C4-2B (cell line): ENCODE data around the gene ELAC2.

ENCODE experiments used
- H3K27ac ChIP-seq: fragments of 450-650 bp; 2 replicates; pipeline ENCODE4 v1.5.1; 2017
- ZFX ChIP-seq: fragments of 450-650 bp; IDR thresholded peaks from 2 replicates; pipeline ENCODE4 v1.6.1; 2017
- TF ChIP-seq, protein P1 (sequence below): fragments of 450-650 bp; conservative IDR thresholded peaks from 2 replicates; pipeline ENCODE4 v1.5.1; 2017; ENCODE audit warnings: mild to moderate bottlenecking

ELAC2 gene

DNA sequence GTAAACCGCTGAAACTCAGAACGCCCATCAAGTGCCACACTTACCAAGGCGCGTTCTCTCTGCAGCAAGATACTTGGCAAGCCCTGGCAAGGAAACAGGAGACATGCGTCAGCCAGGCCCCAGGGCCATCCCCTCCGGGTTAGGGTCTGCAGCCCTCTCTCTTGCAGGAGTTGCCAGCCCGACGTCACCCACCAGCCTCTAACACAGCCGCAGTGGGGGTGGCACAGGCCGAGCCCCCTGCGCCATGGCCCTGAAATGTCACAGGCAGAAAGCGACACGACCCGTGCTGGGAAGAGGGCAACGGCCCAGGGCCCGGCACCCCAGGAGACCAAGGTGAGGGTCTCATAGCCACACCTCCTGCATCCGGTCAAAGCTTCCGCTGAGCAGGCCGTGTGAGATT is 21.9 kb downstream of the ELAC2 start:
- no peak overlapping the region for H3K27ac ChIP-seq
- TF ChIP-seq, protein P1, sequence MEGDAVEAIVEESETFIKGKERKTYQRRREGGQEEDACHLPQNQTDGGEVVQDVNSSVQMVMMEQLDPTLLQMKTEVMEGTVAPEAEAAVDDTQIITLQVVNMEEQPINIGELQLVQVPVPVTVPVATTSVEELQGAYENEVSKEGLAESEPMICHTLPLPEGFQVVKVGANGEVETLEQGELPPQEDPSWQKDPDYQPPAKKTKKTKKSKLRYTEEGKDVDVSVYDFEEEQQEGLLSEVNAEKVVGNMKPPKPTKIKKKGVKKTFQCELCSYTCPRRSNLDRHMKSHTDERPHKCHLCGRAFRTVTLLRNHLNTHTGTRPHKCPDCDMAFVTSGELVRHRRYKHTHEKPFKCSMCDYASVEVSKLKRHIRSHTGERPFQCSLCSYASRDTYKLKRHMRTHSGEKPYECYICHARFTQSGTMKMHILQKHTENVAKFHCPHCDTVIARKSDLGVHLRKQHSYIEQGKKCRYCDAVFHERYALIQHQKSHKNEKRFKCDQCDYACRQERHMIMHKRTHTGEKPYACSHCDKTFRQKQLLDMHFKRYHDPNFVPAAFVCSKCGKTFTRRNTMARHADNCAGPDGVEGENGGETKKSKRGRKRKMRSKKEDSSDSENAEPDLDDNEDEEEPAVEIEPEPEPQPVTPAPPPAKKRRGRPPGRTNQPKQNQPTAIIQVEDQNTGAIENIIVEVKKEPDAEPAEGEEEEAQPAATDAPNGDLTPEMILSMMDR, result no peak
- no peak for TF ChIP-seq ZFX

DNA sequence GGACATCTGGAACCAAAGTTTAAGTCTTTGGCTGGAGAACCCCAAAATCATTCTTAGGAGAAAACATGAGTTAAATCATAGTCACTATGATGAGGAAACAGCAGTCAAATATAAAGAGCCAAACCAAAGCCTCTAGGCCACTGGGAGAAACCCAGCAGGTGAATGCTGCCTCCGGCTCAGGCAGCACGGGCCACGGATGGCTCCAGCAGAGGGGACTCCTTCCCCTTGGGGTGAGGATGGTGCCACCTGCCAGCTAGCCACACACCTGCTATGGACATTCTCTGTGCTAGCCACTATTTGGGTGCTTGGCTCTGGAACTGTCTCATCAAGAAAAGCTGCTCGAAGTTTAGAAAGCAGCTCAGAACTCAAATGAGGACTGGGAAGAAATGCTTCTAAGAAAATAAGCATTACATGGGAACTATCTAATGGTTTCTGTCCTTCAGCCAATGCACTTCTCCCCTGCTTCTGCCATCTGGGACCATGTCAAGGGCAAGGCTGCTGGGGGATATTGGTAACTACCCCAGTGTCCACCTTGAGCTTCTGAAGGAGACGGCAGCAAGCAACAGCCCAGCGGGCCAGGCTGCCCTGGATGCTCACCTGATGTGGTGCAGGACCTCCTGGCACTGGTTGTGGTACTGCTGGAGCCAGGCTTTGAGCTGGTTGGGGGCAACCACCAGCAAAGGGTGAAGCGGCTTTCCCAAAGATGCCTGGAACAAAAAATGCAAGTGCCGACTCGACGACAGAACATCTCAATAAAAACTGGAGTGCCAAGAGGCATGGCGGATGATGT is 22.5 kb downstream of the ELAC2 start:
- TF ChIP-seq, protein P1, result no peak
- TF ChIP-seq ZFX, result no peak
- no peak overlapping the region for H3K27ac ChIP-seq

DNA sequence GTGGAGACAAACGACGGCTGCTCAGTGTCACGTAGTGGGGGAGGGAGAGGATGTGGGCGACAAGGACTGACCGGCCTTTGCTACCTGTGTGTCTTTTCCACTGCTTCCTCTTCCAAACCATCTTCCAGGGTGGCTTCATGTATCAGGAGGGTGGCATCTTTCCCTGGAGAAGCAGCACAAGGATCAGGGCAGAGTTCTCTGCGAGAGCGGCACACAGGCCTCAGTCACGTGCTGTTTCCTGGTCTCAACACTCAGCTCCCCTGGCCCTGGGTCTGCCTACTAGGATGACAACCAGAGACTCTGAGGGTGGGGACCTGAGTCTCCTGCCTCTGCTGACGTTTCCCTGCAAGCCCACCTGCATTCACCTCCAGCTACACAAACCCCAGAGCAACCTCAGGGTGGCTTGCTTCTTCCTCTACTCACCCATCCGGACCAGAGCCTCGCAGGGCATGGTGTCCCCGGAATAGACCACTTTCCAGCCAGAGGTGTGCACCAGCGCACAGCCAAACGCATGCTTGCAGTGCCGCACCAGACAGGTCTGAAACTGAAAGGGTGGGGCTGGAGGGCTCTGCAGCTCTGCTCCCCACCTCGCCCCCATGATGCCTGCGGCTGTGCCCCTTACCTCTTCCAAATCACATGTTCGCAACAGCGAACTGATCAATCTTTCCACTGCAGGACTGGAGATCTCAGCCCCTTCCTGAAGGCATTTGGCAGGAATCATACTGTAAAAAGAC is 23.3 kb downstream of the ELAC2 start:
- TF ChIP-seq ZFX, result no peak
- TF ChIP-seq, protein P1, result no peak
- no peak overlapping the region for H3K27ac ChIP-seq

DNA sequence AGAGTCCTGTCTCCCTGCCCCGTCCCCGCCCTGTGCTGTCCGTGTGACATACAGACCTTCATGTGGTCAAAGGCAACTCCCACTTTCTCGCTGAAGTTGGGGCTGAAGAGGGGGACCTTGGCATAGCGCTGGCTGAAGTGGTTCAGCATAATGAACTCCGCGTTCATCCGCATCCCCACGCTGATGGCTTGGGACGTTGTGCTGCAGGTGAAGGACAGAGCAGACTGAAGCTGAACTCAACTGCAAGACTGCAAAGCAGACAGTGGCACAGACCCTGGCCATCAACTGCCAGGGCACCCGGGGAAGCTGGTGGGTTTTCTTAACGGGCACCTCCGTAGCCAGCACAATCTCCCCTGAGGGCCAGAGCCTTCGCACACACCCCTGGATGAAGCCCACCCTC is 24.2 kb downstream of the ELAC2 start:
- no peak overlapping the region for H3K27ac ChIP-seq
- TF ChIP-seq, protein P1, result no peak
- TF ChIP-seq ZFX, result no peak

DNA sequence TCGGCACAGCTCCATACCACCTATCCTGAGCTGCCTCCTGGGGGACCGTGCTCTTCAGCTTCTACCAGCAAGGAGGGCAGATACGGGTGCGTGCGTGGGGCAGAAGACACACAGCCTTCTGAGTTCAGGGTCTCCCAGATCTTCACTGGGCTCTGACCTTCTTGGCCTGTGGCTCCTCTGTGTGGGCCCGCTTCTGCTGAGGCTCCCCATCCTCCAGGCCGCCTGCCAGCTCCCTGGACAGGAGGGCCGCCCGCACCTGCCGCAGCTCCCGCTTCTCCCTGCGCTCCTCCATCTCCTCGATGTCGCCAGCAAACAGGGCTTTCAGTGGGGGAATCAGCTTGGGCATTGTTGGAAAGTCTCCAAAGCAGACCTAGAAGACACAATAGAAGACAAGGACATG is 25.2 kb downstream of the ELAC2 start:
- H3K27ac ChIP-seq, result no peak overlapping the region
- no peak for TF ChIP-seq ZFX
- TF ChIP-seq, protein P1, result no peak

DNA sequence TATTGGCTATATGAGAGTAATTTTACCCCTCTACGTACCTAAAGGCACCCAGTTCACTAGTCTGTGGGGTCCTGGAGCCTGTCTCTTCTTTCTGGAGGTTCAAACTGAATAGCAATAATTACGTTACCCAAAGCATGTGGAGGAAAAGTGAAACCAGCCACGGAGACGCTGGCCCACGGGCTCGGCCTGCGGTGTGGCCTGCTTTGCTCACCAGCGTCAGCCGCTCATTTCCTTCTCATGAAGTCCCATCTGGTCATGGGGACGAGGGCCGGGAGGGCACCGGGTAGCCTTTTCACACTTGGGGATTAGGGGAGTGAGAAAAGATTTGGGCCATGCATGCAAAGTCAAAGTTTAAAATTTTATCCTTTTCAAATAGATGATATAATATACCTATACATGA is 26.9 kb downstream of the ELAC2 start:
- no peak for TF ChIP-seq ZFX
- TF ChIP-seq, protein P1, result no peak
- H3K27ac ChIP-seq, result peak overlapping the region; percentile 71
